HTERT RPE-1 (cell line): ENCODE measurements around the gene RNF130.
"Not testable (repeated sequence)": the region's sequence is repeated elsewhere in the genome, so short reads cannot be mapped to it uniquely, and the experiment has no call there.

Experiments used
- in situ Hi-C: fragments of 300-500 bp; cut with MboI; formaldehyde crosslinking; loops from 4 replicates; pipeline ENCODE4 v1.14.3; 2020; ENCODE audit warnings: low sequenced_read_pairs

Gene RNF130

GRCh38 chr5:180026320-180026719 is 45.2 kb downstream of the RNF130 start:
- in situ Hi-C loops: no loop called here

- in situ Hi-C loops: no loop called here
These were observed 49.7 kb downstream of the RNF130 start for GRCh38 chr5:180021900-180022299.

GRCh38 chr5:180020176-180020575 is 51.4 kb downstream of the RNF130 start:
- in situ Hi-C loops: no loop called here

GRCh38 chr5:180018347-180019060 is 53.1 kb downstream of the RNF130 start:
- in situ Hi-C loops: no loop called here

GRCh38 chr5:180015523-180015922 is 56.0 kb downstream of the RNF130 start:
- in situ Hi-C loops: not testable (repeated sequence)

- in situ Hi-C loops: no loop called here
These were observed 57.9 kb downstream of the RNF130 start for GRCh38 chr5:180013678-180014077.

- in situ Hi-C loops: no loop called here
These were observed 59.2 kb downstream of the RNF130 start for GRCh38 chr5:180012316-180012715.

GRCh38 chr5:180010636-180011035 is 60.9 kb downstream of the RNF130 start:
- in situ Hi-C loops: no loop called here

- in situ Hi-C loops: no loop called here
These were observed 62.0 kb downstream of the RNF130 start for GRCh38 chr5:180009581-180009980.

GRCh38 chr5:180008433-180008832 is 63.1 kb downstream of the RNF130 start:
- in situ Hi-C loops: no loop called here

- in situ Hi-C loops: no loop called here
These were observed 64.0 kb downstream of the RNF130 start for GRCh38 chr5:180007582-180007981.

GRCh38 chr5:180006141-180006540 is 65.4 kb downstream of the RNF130 start:
- in situ Hi-C loops: no loop called here

- in situ Hi-C loops: no loop called here
These were observed 68.4 kb downstream of the RNF130 start for GRCh38 chr5:180003127-180003526.

- in situ Hi-C loops: no loop called here
These were observed 69.8 kb downstream of the RNF130 start for GRCh38 chr5:180001742-180002141.

GRCh38 chr5:180001136-180001535 is 70.4 kb downstream of the RNF130 start:
- in situ Hi-C loops: no loop called here

GRCh38 chr5:179998485-179998884 is 73.1 kb downstream of the RNF130 start:
- in situ Hi-C loops: no loop called here

- in situ Hi-C loops: no loop called here
These were observed 76.8 kb downstream of the RNF130 start for GRCh38 chr5:179994583-179995323.

GRCh38 chr5:179992855-179993254 is 78.7 kb downstream of the RNF130 start:
- in situ Hi-C loops: not testable (repeated sequence)

GRCh38 chr5:179991106-179991505 is 80.5 kb downstream of the RNF130 start:
- in situ Hi-C loops: no loop called here

- in situ Hi-C loops: not testable (repeated sequence)
These were observed 81.0 kb downstream of the RNF130 start for GRCh38 chr5:179990525-179990924.

- in situ Hi-C loops: no loop called here
These were observed 85.2 kb downstream of the RNF130 start for GRCh38 chr5:179986328-179986727.

- in situ Hi-C loops: no loop called here
These were observed 89.9 kb downstream of the RNF130 start for GRCh38 chr5:179981636-179982035.
